HUES48 (cell line): ENCODE measurements around the gene ARHGAP24.
"Not testable (repeated sequence)": the region's sequence is repeated elsewhere in the genome, so short reads cannot be mapped to it uniquely, and the experiment has no call there.

Source experiments
- H3K27ac ChIP-seq: one replicate; pipeline ENCODE4 v1.7.0; 2013; ENCODE audit warnings: low read depth, low read length, inconsistent platforms
- H3K27me3 ChIP-seq: 2 replicates; pipeline ENCODE4 v1.6.1; 2013; ENCODE audit warnings: mild to moderate bottlenecking, low read length; ENCODE audit not compliant: control insufficient read depth, insufficient read depth
- H3K36me3 ChIP-seq: 2 replicates; pipeline ENCODE4 v1.6.1; 2013; ENCODE audit warnings: low read length; ENCODE audit not compliant: control insufficient read depth, insufficient read depth
- H3K4me1 ChIP-seq: 2 replicates; pipeline ENCODE4 v1.6.1; 2013; ENCODE audit warnings: mild to moderate bottlenecking, low read length; ENCODE audit not compliant: control insufficient read depth, insufficient read depth
- H3K4me3 ChIP-seq: 2 replicates; pipeline ENCODE4 v1.5.1; 2013; ENCODE audit warnings: mild to moderate bottlenecking, low read depth, low read length
- H3K9ac ChIP-seq: 2 replicates; pipeline ENCODE4 v1.6.1; 2013; ENCODE audit warnings: mild to moderate bottlenecking, low read depth, low read length, moderate library complexity
- H3K9me3 ChIP-seq: 2 replicates; pipeline ENCODE4 v1.6.1; 2013; ENCODE audit warnings: low read length; ENCODE audit not compliant: control insufficient read depth, insufficient read depth

The ARHGAP24 gene

GRCh38 chr4:86019906-86020305 lies 545.0 kb downstream of the ARHGAP24 start:
- H3K4me3 ChIP-seq: no peak overlapping the region
- H3K9me3 ChIP-seq: no peaks in the 10 kb centered on the region
- H3K36me3 ChIP-seq: no peaks in the 10 kb centered on the region
- H3K27ac ChIP-seq: no peak overlapping the region
- H3K9ac ChIP-seq: no peak overlapping the region
- H3K4me1 ChIP-seq: peaks cover 10% of the 10 kb centered on the region; the same call in 1 of the 2 replicates
- no peaks in the 10 kb centered on the region for H3K27me3 ChIP-seq

GRCh38 chr4:86021671-86022070 lies 546.7 kb downstream of the ARHGAP24 start:
- not testable (repeated sequence) for H3K9me3 ChIP-seq, H3K27me3 ChIP-seq, H3K4me1 ChIP-seq, H3K27ac ChIP-seq, H3K4me3 ChIP-seq, H3K36me3 ChIP-seq, H3K9ac ChIP-seq

- no peak overlapping the region for H3K4me3 ChIP-seq
- no peaks in the 10 kb centered on the region for H3K36me3 ChIP-seq
- no peaks in the 10 kb centered on the region for H3K4me1 ChIP-seq
- H3K9me3 ChIP-seq: no peaks in the 10 kb centered on the region
- no peaks in the 10 kb centered on the region for H3K27me3 ChIP-seq
- no peak overlapping the region for H3K27ac ChIP-seq
- H3K9ac ChIP-seq: no peak overlapping the region
These were observed 551.8 kb downstream of the ARHGAP24 start for GRCh38 chr4:86026720-86027119.

GRCh38 chr4:86031927-86032326 lies 557.0 kb downstream of the ARHGAP24 start:
- Histone ChIP-seq H3K27me3 (no peaks in the 10 kb centered on the region), H3K4me3 (no peak overlapping the region), H3K27ac (no peak overlapping the region), H3K9me3 (no peaks in the 10 kb centered on the region), H3K4me1 (peaks cover 11% of the 10 kb centered on the region; the same call in 1 of the 2 replicates), H3K36me3 (no peaks in the 10 kb centered on the region), H3K9ac (no peak overlapping the region)

GRCh38 chr4:86032476-86033022 lies 557.6 kb downstream of the ARHGAP24 start:
- Histone ChIP-seq H3K27ac (no peak overlapping the region), H3K27me3 (no peaks in the 10 kb centered on the region), H3K36me3 (no peaks in the 10 kb centered on the region), H3K9ac (no peak overlapping the region), H3K4me3 (no peak overlapping the region), H3K4me1 (peaks cover 11% of the 10 kb centered on the region; the same call in 1 of the 2 replicates), H3K9me3 (no peaks in the 10 kb centered on the region)

- Histone ChIP-seq H3K9me3 (no peaks in the 10 kb centered on the region), H3K9ac (no peak overlapping the region), H3K36me3 (no peaks in the 10 kb centered on the region), H3K4me3 (no peak overlapping the region), H3K27me3 (no peaks in the 10 kb centered on the region), H3K4me1 (peaks cover 11% of the 10 kb centered on the region; the same call in 1 of the 2 replicates), H3K27ac (no peak overlapping the region)
These were observed 558.2 kb downstream of the ARHGAP24 start for GRCh38 chr4:86033171-86033570.

- Histone ChIP-seq H3K9ac (no peak overlapping the region), H3K4me3 (no peak overlapping the region), H3K27me3 (no peaks in the 10 kb centered on the region), H3K36me3 (no peaks in the 10 kb centered on the region), H3K27ac (no peak overlapping the region), H3K4me1 (peaks cover 11% of the 10 kb centered on the region; the same call in 1 of the 2 replicates), H3K9me3 (no peaks in the 10 kb centered on the region)
These were observed 559.7 kb downstream of the ARHGAP24 start for GRCh38 chr4:86034616-86035015.

GRCh38 chr4:86035688-86036087 lies 560.7 kb downstream of the ARHGAP24 start:
- no peak overlapping the region for H3K27ac ChIP-seq
- no peaks in the 10 kb centered on the region for H3K9me3 ChIP-seq
- no peak overlapping the region for H3K4me3 ChIP-seq
- H3K27me3 ChIP-seq: no peaks in the 10 kb centered on the region
- no peak overlapping the region for H3K9ac ChIP-seq
- peaks cover 11% of the 10 kb centered on the region; the same call in 1 of the 2 replicates for H3K4me1 ChIP-seq
- no peaks in the 10 kb centered on the region for H3K36me3 ChIP-seq

GRCh38 chr4:86036736-86037135 lies 561.8 kb downstream of the ARHGAP24 start:
- H3K36me3 ChIP-seq: no peaks in the 10 kb centered on the region

GRCh38 chr4:86038037-86038436 lies 563.1 kb downstream of the ARHGAP24 start:
- H3K4me1 ChIP-seq: peaks cover 6% of the 10 kb centered on the region; the same call in 1 of the 2 replicates
- no peaks in the 10 kb centered on the region for H3K9me3 ChIP-seq
- H3K36me3 ChIP-seq: no peaks in the 10 kb centered on the region
- H3K4me3 ChIP-seq: no peak overlapping the region
- H3K27ac ChIP-seq: no peak overlapping the region
- no peak overlapping the region for H3K9ac ChIP-seq
- H3K27me3 ChIP-seq: no peaks in the 10 kb centered on the region

More at GRCh38 chr4:86036736-86037135, 561.8 kb downstream of the ARHGAP24 start:
- H3K9me3 ChIP-seq: no peaks in the 10 kb centered on the region
- H3K27me3 ChIP-seq: no peaks in the 10 kb centered on the region
- H3K4me3 ChIP-seq: no peak overlapping the region
- H3K4me1 ChIP-seq: peaks cover 11% of the 10 kb centered on the region; the same call in 1 of the 2 replicates
- no peak overlapping the region for H3K27ac ChIP-seq
- no peak overlapping the region for H3K9ac ChIP-seq

- H3K9me3 ChIP-seq: no peaks in the 10 kb centered on the region
- no peaks in the 10 kb centered on the region for H3K27me3 ChIP-seq
- no peak overlapping the region for H3K27ac ChIP-seq
- H3K36me3 ChIP-seq: no peaks in the 10 kb centered on the region
- H3K4me1 ChIP-seq: peaks cover 6% of the 10 kb centered on the region; the same call in 1 of the 2 replicates
- H3K9ac ChIP-seq: no peak overlapping the region
- no peak overlapping the region for H3K4me3 ChIP-seq
These were observed 569.0 kb downstream of the ARHGAP24 start for GRCh38 chr4:86043755-86044592.
